ENCODE data around the gene MEX3A. TPM values are rescaled to one million over a fixed set of nuclear protein-coding genes. Genes with fewer than 3 reads are reported as not detected.
A peak's percentile ranks its signal among the peaks of the same experiment; 100 is the strongest.

Gene MEX3A
- total RNA-seq, 2 donors from 2014 or later = 3.3 to 5.7 TPM

DNA sequence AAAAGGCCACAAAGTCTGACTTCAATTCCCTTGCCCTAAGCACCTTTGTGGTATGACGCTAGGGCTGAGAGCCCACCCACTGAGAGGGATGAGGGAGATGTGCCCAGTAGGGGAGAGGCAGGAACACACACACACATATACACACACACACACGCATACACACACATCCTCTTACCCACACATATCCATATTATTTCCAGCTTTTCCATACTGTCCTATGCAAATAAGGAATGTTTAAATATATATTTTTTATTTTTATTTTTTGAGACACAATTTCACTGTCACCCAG, 18.3 kb downstream of the MEX3A start:
- H3K27ac ChIP-seq = no peak overlapping the region
- no peak overlapping the region for H3K4me3 ChIP-seq
- no peaks in the 10 kb centered on the region for H3K36me3 ChIP-seq
- WGBS = 56% methylated on average over 2 of the region's 2 CpGs
- TF ChIP-seq POLR2A (IDR thresholded peaks at IDR 0.05) = no peak
- TF ChIP-seq POLR2AphosphoS5 (IDR thresholded peaks at IDR 0.05) = no peak
- TF ChIP-seq, protein P1, sequence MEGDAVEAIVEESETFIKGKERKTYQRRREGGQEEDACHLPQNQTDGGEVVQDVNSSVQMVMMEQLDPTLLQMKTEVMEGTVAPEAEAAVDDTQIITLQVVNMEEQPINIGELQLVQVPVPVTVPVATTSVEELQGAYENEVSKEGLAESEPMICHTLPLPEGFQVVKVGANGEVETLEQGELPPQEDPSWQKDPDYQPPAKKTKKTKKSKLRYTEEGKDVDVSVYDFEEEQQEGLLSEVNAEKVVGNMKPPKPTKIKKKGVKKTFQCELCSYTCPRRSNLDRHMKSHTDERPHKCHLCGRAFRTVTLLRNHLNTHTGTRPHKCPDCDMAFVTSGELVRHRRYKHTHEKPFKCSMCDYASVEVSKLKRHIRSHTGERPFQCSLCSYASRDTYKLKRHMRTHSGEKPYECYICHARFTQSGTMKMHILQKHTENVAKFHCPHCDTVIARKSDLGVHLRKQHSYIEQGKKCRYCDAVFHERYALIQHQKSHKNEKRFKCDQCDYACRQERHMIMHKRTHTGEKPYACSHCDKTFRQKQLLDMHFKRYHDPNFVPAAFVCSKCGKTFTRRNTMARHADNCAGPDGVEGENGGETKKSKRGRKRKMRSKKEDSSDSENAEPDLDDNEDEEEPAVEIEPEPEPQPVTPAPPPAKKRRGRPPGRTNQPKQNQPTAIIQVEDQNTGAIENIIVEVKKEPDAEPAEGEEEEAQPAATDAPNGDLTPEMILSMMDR (IDR thresholded peaks at IDR 0.05) = no peak
- intact Hi-C loops (cut with DNase I) = no loop called here
- no peaks in the 10 kb centered on the region for H3K27me3 ChIP-seq (replicated peaks; ENCODE audit: insufficient read depth)
- H3K9me3 ChIP-seq = no peaks in the 10 kb centered on the region
- DNase-seq (ENCODE audit: low spot score) = no peak
- H3K4me1 ChIP-seq (replicated peaks) = no peaks in the 10 kb centered on the region

DNA sequence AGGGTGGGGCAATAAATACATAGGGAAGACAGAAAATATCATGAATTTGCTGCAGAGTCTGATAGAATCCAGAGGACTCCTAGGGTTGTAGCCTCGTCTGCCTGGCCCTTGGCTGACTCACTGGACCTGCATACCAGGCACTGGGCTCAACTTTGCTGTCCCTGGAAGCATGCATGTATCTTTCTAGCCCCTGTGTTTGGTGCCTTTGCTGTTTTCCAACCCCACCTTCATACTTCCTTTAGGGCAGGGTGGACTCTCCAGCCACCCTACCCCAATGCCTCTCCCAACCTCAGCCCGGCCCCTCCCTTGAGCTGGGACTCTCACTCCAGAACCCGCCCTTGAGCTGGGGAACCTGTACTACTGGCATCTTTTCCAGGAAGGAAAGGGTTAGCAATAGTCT, 20.1 kb downstream of the MEX3A start:
- H3K36me3 ChIP-seq = no peaks in the 10 kb centered on the region
- no peak overlapping the region for H3K27ac ChIP-seq
- no peak for DNase-seq (ENCODE audit: low spot score)
- H3K9me3 ChIP-seq = no peaks in the 10 kb centered on the region
- intact Hi-C loops (cut with DNase I) = no loop called here
- TF ChIP-seq, protein P1 (IDR thresholded peaks at IDR 0.05) = no peak
- TF ChIP-seq POLR2A (IDR thresholded peaks at IDR 0.05) = no peak
- no peak for TF ChIP-seq POLR2AphosphoS5 (IDR thresholded peaks at IDR 0.05)
- H3K4me1 ChIP-seq (replicated peaks) = no peaks in the 10 kb centered on the region
- peak overlapping the region in 1 of 2 donors; percentile 35 for H3K4me3 ChIP-seq
- 79% methylated on average over 3 of the region's 3 CpGs for WGBS
- H3K27me3 ChIP-seq (replicated peaks; ENCODE audit: insufficient read depth) = no peaks in the 10 kb centered on the region

DNA sequence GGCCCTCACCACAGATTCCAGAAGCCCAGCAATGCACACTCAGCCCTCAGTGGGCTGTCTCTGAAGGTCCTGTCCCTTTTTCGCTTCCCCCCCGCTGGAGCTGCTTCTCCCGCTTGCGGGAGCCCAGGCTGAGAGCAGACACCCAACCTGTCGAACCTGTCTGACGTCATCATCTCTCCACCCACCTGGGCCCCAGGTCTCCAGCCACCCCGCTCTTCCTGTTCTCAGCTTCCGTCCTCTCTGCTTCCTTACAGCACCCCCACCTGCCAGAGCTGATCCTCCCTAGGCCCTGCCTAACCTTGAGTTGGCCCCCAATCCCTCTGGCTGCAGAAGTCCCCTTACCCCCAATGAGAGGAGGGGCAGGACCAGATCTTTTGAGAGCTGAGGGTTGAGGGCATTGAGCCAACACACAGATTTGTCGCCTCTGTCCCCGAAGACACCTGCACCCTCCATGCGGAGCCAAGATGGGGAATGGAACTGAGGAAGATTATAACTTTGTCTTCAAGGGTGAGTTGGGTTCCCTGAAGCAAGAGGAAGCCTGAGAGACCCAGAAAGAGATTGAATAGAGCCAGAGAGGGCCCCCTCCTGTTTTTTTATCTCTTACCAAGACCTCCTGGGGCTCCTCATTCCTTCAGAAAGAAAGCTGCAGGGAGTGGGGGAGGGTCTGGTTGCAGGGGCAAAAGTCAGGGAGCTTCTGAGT, 21.2 kb downstream of the MEX3A start, which contains the start of gene RAB25:
Gene RAB25 (plus strand): TSS at position 224 of the 700 bp plus-strand sequence. CDS start 241 bp downstream, at position 465.
- H3K27me3 ChIP-seq (replicated peaks; ENCODE audit: insufficient read depth) = no peaks in the 10 kb centered on the region
- peak; percentile 92 for DNase-seq (ENCODE audit: low spot score)
- TF ChIP-seq, protein P1 (IDR thresholded peaks at IDR 0.05) = peak in 1 of 4 experiments; percentile 19
- peak; percentile 89 for TF ChIP-seq POLR2AphosphoS5 (IDR thresholded peaks at IDR 0.05)
- peak; percentile 86 for TF ChIP-seq POLR2A (IDR thresholded peaks at IDR 0.05)
- H3K36me3 ChIP-seq = no peaks in the 10 kb centered on the region
- 24% methylated on average over 11 of the region's 11 CpGs for WGBS
- no peaks in the 10 kb centered on the region for H3K9me3 ChIP-seq
- H3K4me3 ChIP-seq = peak within 1 kb of the TSS; percentile 30 to 35
- H3K4me1 ChIP-seq (replicated peaks) = no peaks in the 10 kb centered on the region
- H3K27ac ChIP-seq = peak within 1 kb of the TSS; percentile 81
- intact Hi-C loops (cut with DNase I) = no loop called here

DNA sequence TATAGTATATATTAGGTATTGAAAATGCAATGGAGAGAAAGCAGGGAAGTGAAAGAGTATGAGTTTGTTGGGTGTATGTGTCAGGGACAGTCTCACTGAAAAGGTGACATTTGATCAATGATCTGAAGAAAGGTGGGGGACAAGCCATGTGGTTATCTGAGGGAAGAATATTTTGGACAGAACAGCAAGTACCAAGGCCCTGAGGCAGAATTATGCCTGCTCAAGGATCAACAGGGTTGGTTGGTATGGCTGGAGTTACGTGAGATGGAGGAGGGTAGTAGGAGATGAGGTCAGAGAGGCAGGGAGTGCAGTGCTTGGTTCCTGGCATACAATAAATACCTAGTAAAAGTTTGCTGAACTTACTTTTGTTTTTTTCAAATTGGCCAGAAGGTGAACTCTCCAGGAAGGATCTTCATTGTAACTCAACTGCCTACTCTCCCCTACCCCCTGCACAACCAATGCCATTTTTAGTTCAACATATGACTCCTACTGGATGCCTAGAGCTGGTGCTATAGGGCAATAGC, 25.9 kb downstream of the MEX3A start:
- TF ChIP-seq, protein P1 (IDR thresholded peaks at IDR 0.05) = no peak
- no peak for TF ChIP-seq POLR2A (IDR thresholded peaks at IDR 0.05)
- no peak for TF ChIP-seq POLR2AphosphoS5 (IDR thresholded peaks at IDR 0.05)
- H3K27ac ChIP-seq = no peak overlapping the region
- intact Hi-C loops (cut with DNase I) = no loop called here
- no peaks in the 10 kb centered on the region for H3K4me1 ChIP-seq (replicated peaks)
- H3K9me3 ChIP-seq = no peaks in the 10 kb centered on the region
- no peaks in the 10 kb centered on the region for H3K36me3 ChIP-seq
- H3K4me3 ChIP-seq = no peak overlapping the region
- H3K27me3 ChIP-seq (replicated peaks; ENCODE audit: insufficient read depth) = no peaks in the 10 kb centered on the region
- DNase-seq (ENCODE audit: low spot score) = no peak
- WGBS = 95% methylated on average over 1 of the region's 1 CpG

All from prostate gland (tissue), 2 donors.